ENCODE data around the gene DNAJB7. TPM values are rescaled to one million over a fixed set of nuclear protein-coding genes. Genes with fewer than 3 reads are reported as not detected.

Gene DNAJB7
- total RNA-seq, 1 experiment from 2014 or later: not detected

GRCh38 chr22:40898850-40899357, 37.0 kb upstream of the DNAJB7 start:
- Histone ChIP-seq H3K4me1 (ENCODE audit: insufficient read depth, low read length) (no peaks in the 10 kb centered on the region; the same call in 1 of the 2 replicates), H3K27me3 (ENCODE audit: low read length) (no peaks in the 10 kb centered on the region), H2AFZ (ENCODE audit: low read length) (peak overlapping the region; percentile 29; the same call in 1 of the 2 replicates), H3K79me2 (ENCODE audit: low read length) (no peaks in the 10 kb centered on the region), H3K9ac (ENCODE audit: low read length) (no peak overlapping the region), H3K36me3 (ENCODE audit: low read depth, low read length) (no peaks in the 10 kb centered on the region), H3K9me3 (ENCODE audit: low read length) (no peaks in the 10 kb centered on the region), H3K4me2 (ENCODE audit: low read length) (0 out of 2 replicates have a peak overlapping the region, but pooled peaks have one; percentile 31), H3F3A (ENCODE audit: low read length, unreplicated experiment) (no peaks in the 10 kb centered on the region), H3K4me3 (ENCODE audit: low read length) (no peak overlapping the region), H4K20me1 (ENCODE audit: low read length) (no peaks in the 10 kb centered on the region), H3K27ac (ENCODE audit: low read length) (no peak overlapping the region), H3K9me2 (replicated peaks; ENCODE audit: low read length) (no peaks in the 10 kb centered on the region)
- ChIA-PET POLR2A (ENCODE audit: unreplicated experiment) (interaction anchor here (0.6 kb wide), 1 partner anchor 15 kb away, joined by 8 read pairs; no protein-coding TSS in a partner anchor), CTCF (interaction anchor here (0.6 to 1.1 kb wide), 9 partner anchors 24 to 373 kb away, joined by 3 to 13 read pairs (median 5); partner anchors contain the start of gene ST13)
- DNase-seq (peak; percentile 65), ATAC-seq (peak; percentile 64)
- TF ChIP-seq CTCF (conservative IDR thresholded peaks at IDR 0.05; ENCODE audit: low read depth, low read length) (peak; percentile 70), EZH2phosphoT487 (IDR thresholded peaks at IDR 0.05; ENCODE audit: borderline replicate concordance, low read length) (no peak), EZH2 (IDR thresholded peaks at IDR 0.05; ENCODE audit: low read length, unreplicated experiment) (no peak)
- no TSS peak for BruUV-seq (replicated peaks)
- intact Hi-C loops (cut with micrococcal nuclease): loop anchor here (10.0 kb wide), 1 partner anchor 214 kb away; no protein-coding TSS in a partner anchor

- no peak for TF ChIP-seq EZH2 (IDR thresholded peaks at IDR 0.05; ENCODE audit: low read length, unreplicated experiment)
- no peak for TF ChIP-seq EZH2phosphoT487 (IDR thresholded peaks at IDR 0.05; ENCODE audit: borderline replicate concordance, low read length)
- TF ChIP-seq CTCF (conservative IDR thresholded peaks at IDR 0.05; ENCODE audit: low read depth, low read length): no peak
- Histone ChIP-seq H3K4me1 (ENCODE audit: insufficient read depth, low read length) (no peaks in the 10 kb centered on the region; the same call in 1 of the 2 replicates), H3K4me2 (ENCODE audit: low read length) (no peak overlapping the region), H3K27me3 (ENCODE audit: low read length) (no peaks in the 10 kb centered on the region), H3K9me2 (replicated peaks; ENCODE audit: low read length) (no peaks in the 10 kb centered on the region), H3K36me3 (ENCODE audit: low read depth, low read length) (no peaks in the 10 kb centered on the region), H4K20me1 (ENCODE audit: low read length) (no peaks in the 10 kb centered on the region), H3K9ac (ENCODE audit: low read length) (no peak overlapping the region), H3K27ac (ENCODE audit: low read length) (no peak overlapping the region), H3K79me2 (ENCODE audit: low read length) (no peaks in the 10 kb centered on the region), H3K9me3 (ENCODE audit: low read length) (no peaks in the 10 kb centered on the region), H3K4me3 (ENCODE audit: low read length) (no peak overlapping the region), H2AFZ (ENCODE audit: low read length) (no peak overlapping the region), H3F3A (ENCODE audit: low read length, unreplicated experiment) (no peaks in the 10 kb centered on the region)
- intact Hi-C loops (cut with micrococcal nuclease): loop anchor here (10.0 kb wide), 1 partner anchor 210 kb away; no protein-coding TSS in a partner anchor
- CTCF ChIA-PET: no interaction called here
- ATAC-seq: no peak
- DNase-seq: no peak
- POLR2A ChIA-PET (ENCODE audit: unreplicated experiment): interaction anchor here (0.5 kb wide), 1 partner anchor 62 kb away, joined by 6 read pairs; no protein-coding TSS in a partner anchor
- no TSS peak for BruUV-seq (replicated peaks)
These were observed 32.5 kb upstream of the DNAJB7 start for GRCh38 chr22:40894417-40894816.

DNA sequence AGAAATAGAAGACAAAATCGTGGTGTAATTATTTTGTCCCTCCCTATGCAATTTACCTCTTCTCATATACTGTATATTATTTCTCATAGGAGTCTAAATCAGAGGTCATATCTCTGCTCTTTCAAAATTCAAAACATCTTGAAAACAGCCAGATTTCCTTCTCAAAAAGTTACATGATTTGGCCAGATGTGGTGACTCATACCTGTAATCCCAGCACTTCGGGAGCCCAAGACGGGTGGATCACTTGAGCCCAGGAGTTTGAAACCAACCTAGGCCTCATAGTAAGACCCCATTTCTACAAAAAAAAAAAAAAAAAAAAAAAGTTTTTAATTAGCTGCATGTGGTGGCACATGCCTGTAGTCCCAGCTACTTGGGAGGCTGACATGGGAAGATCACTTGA, 29.0 kb upstream of the DNAJB7 start:
- H2AFZ ChIP-seq (ENCODE audit: low read length): no peak overlapping the region
- intact Hi-C loops (cut with micrococcal nuclease): loop anchor here (10.0 kb wide), 1 partner anchor 206 kb away; no protein-coding TSS in a partner anchor
- no peaks in the 10 kb centered on the region for H4K20me1 ChIP-seq (ENCODE audit: low read length)
- no peaks in the 10 kb centered on the region for H3K4me1 ChIP-seq (ENCODE audit: insufficient read depth, low read length)
- ATAC-seq (no peak), DNase-seq (no peak)
- no peak overlapping the region for H3K27ac ChIP-seq (ENCODE audit: low read length)
- POLR2A ChIA-PET (ENCODE audit: unreplicated experiment): interaction anchor here (0.7 kb wide), 1 partner anchor 24 kb away, joined by 18 read pairs; no protein-coding TSS in a partner anchor
- no peak overlapping the region for H3K4me2 ChIP-seq (ENCODE audit: low read length)
- H3K4me3 ChIP-seq (ENCODE audit: low read length): no peak overlapping the region
- no peak overlapping the region for H3K9ac ChIP-seq (ENCODE audit: low read length)
- H3F3A ChIP-seq (ENCODE audit: low read length, unreplicated experiment): no peaks in the 10 kb centered on the region
- H3K36me3 ChIP-seq (ENCODE audit: low read depth, low read length): peaks cover 6% of the 10 kb centered on the region
- H3K27me3 ChIP-seq (ENCODE audit: low read length): no peaks in the 10 kb centered on the region
- no peaks in the 10 kb centered on the region for H3K79me2 ChIP-seq (ENCODE audit: low read length)
- TF ChIP-seq CTCF (conservative IDR thresholded peaks at IDR 0.05; ENCODE audit: low read depth, low read length): no peak
- TF ChIP-seq EZH2 (IDR thresholded peaks at IDR 0.05; ENCODE audit: low read length, unreplicated experiment): no peak
- no peak for TF ChIP-seq EZH2phosphoT487 (IDR thresholded peaks at IDR 0.05; ENCODE audit: borderline replicate concordance, low read length)
- no TSS peak for BruUV-seq (replicated peaks)
- CTCF ChIA-PET: interaction anchor here (0.6 kb wide), 1 partner anchor 38 kb away, joined by 4 read pairs; no protein-coding TSS in a partner anchor
- H3K9me3 ChIP-seq (ENCODE audit: low read length): no peaks in the 10 kb centered on the region
- H3K9me2 ChIP-seq (replicated peaks; ENCODE audit: low read length): no peaks in the 10 kb centered on the region

Data from PC-3 (cell line).